SK-N-MC (cell line): Measurements from ENCODE around the gene LRRC71.

Experiments
- DNase-seq: peaks from one replicate; pipeline ENCODE4 v3.0.0-alpha.2; 2011; ENCODE audit warnings: low read depth, low spot score
- H3K27ac ChIP-seq: fragments of 200-600 bp; sonication (generic); 2 replicates; pipeline ENCODE4 v1.5.1; 2016; ENCODE audit warnings: mixed run types
- H3K36me3 ChIP-seq: fragments of 200-600 bp; sonication (generic); 2 replicates; pipeline ENCODE4 v1.6.1; 2017; ENCODE audit warnings: antibody characterized with exemption, low read length, mixed read lengths; ENCODE audit not compliant: insufficient read depth
- H3K4me3 ChIP-seq: fragments of 200-600 bp; sonication (generic); 2 replicates; pipeline ENCODE4 v1.5.1; 2016
- H3K9ac ChIP-seq: fragments of 200-600 bp; sonication (generic); 2 replicates; pipeline ENCODE4 v1.8.0; 2017; ENCODE audit warnings: mixed run types, mixed read lengths; ENCODE audit not compliant: insufficient read length
- H3K9me3 ChIP-seq: fragments of 200-600 bp; sonication (generic); 2 replicates; pipeline ENCODE4 v1.6.1; 2017; ENCODE audit warnings: low read depth, mild to moderate bottlenecking, antibody characterized with exemption, low read length, moderate library complexity, mixed read lengths
- EZH2 ChIP-seq: fragments of 200-600 bp; sonication (generic); IDR thresholded peaks from one replicate; pipeline ENCODE4 v1.6.1; 2017; ENCODE audit warnings: antibody characterized with exemption
- FOXP2 ChIP-seq: optimal IDR thresholded peaks from 2 replicates; pipeline ENCODE3; 2011; ENCODE audit warnings: mild to moderate bottlenecking, moderate library complexity; ENCODE audit not compliant: insufficient read depth; ENCODE audit errors: extremely low read length, control extremely low read depth
- POLR2AphosphoS5 ChIP-seq: IDR thresholded peaks from 2 replicates; pipeline ENCODE4 v1.6.1; 2012; ENCODE audit warnings: mild to moderate bottlenecking, low read depth, low read length, borderline replicate concordance

Gene LRRC71

GRCh38 chr1:156975084-156975483 is 54.7 kb downstream of the LRRC71 start:
- Histone ChIP-seq H3K4me3 (no peak overlapping the region), H3K9ac (no peak overlapping the region), H3K27ac (no peak overlapping the region), H3K36me3 (peaks cover 34% of the 10 kb centered on the region; the same call in 1 of the 2 replicates), H3K9me3 (no peaks in the 10 kb centered on the region)
- DNase-seq: no peak
- TF ChIP-seq FOXP2 (no peak), EZH2 (no peak), POLR2AphosphoS5 (no peak)

GRCh38 chr1:156980551-156980950 is 60.1 kb downstream of the LRRC71 start:
- TF ChIP-seq POLR2AphosphoS5 (no peak), EZH2 (no peak), FOXP2 (no peak)
- Histone ChIP-seq H3K27ac (no peak overlapping the region), H3K36me3 (peaks cover 21% of the 10 kb centered on the region; the same call in 1 of the 2 replicates), H3K9ac (no peak overlapping the region), H3K4me3 (no peak overlapping the region), H3K9me3 (no peaks in the 10 kb centered on the region)
- no peak for DNase-seq
